DND-41 (cell line): Measurements from ENCODE around the gene CSE1L.

Experiments
- ATAC-seq: fragments of 200-7000 bp; cut with Tn5 transposase; 3 replicates; pipeline ENCODE4 v1.9.1; 2021; ENCODE audit warnings: low read depth; ENCODE audit not compliant: insufficient read depth
- DNase-seq: peaks from one replicate; pipeline ENCODE4 v3.0.0-alpha.2; 2020
- H2AFZ ChIP-seq: 2 replicates; pipeline ENCODE4 v1.6.0; 2012; ENCODE audit warnings: low read depth, low read length
- H3K27ac ChIP-seq: 2 replicates; pipeline ENCODE4 v1.5.1; 2012; ENCODE audit warnings: low read length, inconsistent platforms
- H3K27me3 ChIP-seq: fragments of 200-600 bp; sonication (generic); 2 replicates; pipeline ENCODE4 v1.6.0; 2012; ENCODE audit warnings: low read length, mild to moderate bottlenecking, inconsistent platforms; ENCODE audit not compliant: insufficient read depth, poor library complexity
- H3K36me3 ChIP-seq: 2 replicates; pipeline ENCODE4 v1.5.1; 2012; ENCODE audit warnings: low read length, inconsistent platforms; ENCODE audit not compliant: insufficient read depth
- H3K4me1 ChIP-seq: 2 replicates; pipeline ENCODE4 v1.5.1; 2012; ENCODE audit warnings: mild to moderate bottlenecking, low read length; ENCODE audit not compliant: insufficient read depth
- H3K4me2 ChIP-seq: 2 replicates; pipeline ENCODE4 v1.6.0; 2012; ENCODE audit warnings: mild to moderate bottlenecking, moderate library complexity, low read length, inconsistent platforms; ENCODE audit not compliant: insufficient read depth
- H3K4me3 ChIP-seq, 2 experiments: fragments of 200-600 bp in 1 of 2; shearing (Covaris generic) in 1 of 2; 2 replicates each; pipeline ENCODE4 v1.5.1; 2012 to 2016; ENCODE audit warnings: inconsistent platforms in 2 of 2, low read length in 2 of 2, mild to moderate bottlenecking in 2 of 2, low read depth in 1 of 2, moderate library complexity in 1 of 2
- H3K79me2 ChIP-seq: 2 replicates; pipeline ENCODE4 v1.6.0; 2012; ENCODE audit warnings: low read length, inconsistent platforms; ENCODE audit not compliant: insufficient read depth
- H3K9ac ChIP-seq: 2 replicates; pipeline ENCODE4 v1.6.0; 2012; ENCODE audit warnings: low read depth, mild to moderate bottlenecking, inconsistent platforms, low read length, moderate library complexity
- H3K9me3 ChIP-seq: 2 replicates; pipeline ENCODE4 v1.5.1; 2012; ENCODE audit warnings: low read length, moderate library complexity, mild to moderate bottlenecking, inconsistent platforms; ENCODE audit not compliant: insufficient read depth, severe bottlenecking
- H4K20me1 ChIP-seq: 2 replicates; pipeline ENCODE4 v1.6.0; 2012; ENCODE audit warnings: low read length; ENCODE audit not compliant: insufficient read depth
- EZH2 ChIP-seq: IDR thresholded peaks from 3 replicates; pipeline ENCODE4 v1.6.1; 2012; ENCODE audit warnings: borderline replicate concordance, low read depth, mild to moderate bottlenecking, moderate library complexity, low read length, inconsistent platforms; ENCODE audit not compliant: severe bottlenecking
- TF ChIP-seq, protein P1 (sequence below): IDR thresholded peaks from 2 replicates; pipeline ENCODE4 v1.5.1; 2012; ENCODE audit warnings: borderline replicate concordance, low read length, moderate library complexity, mild to moderate bottlenecking; ENCODE audit not compliant: poor library complexity, severe bottlenecking; ENCODE audit errors: extremely low read depth

The CSE1L gene

DNA sequence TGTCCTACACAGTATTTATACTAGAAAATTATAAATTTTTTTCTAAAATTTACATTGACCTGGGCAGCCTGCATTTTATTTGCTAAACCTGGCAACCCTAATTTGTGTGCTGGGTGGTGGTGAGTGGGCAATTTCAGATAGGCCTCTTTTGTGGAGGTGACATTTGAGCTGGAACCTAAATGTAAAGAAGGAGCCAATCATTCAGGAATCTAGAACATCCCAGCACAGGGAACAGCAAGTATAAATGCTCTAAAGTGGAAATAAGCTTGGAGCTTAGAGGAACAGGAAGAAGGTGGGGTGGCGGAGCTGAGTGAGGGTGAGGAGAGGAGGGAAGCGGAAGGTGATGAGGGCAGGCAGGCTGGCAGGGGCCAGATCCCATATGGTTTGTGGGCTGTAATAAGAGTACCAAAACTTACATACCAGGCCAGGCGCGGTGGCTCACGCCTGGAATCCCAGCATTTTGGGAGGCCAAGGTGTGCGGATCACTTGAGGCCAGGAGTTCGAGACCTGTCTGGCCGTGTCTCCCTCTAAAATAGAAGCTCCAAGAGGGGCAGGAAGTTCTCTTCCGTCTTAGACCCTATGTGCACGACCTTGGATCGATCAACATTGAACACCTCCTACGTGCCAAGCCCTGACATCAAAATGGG lies 549 bp upstream of the CSE1L start:
- Histone ChIP-seq H3K79me2 (peaks cover 50% of the 10 kb centered on the region), H2AFZ (peak overlapping the region; percentile 80)
- peak; percentile 23 for ATAC-seq

DNA sequence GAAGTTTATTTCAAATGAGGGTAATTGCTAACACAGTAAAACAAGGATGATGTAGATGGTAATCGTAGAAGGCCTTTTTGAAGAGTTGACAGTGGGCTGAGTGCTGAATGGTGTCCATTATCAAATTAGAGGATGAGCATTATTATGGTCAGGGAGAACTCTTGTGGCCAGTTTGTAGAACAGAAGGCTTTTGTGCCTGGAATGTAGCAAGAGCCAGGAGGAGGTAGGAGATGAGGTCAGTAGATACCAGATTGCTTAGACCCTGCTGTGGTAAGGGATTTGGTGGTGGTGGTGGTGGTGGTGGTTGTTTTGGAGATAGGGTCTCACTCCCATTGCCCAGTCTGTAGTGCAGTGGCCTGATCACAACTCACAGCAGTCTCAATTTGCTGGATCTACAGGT lies 6.2 kb downstream of the CSE1L start:
- H3K9me3 ChIP-seq = no peaks in the 10 kb centered on the region
- H4K20me1 ChIP-seq = peaks cover 96% of the 10 kb centered on the region
- no peaks in the 10 kb centered on the region for H3K27me3 ChIP-seq
- no peak overlapping the region for H3K27ac ChIP-seq
- no peak overlapping the region; a peak in 1 of 4 replicates for H3K4me3 ChIP-seq
- ATAC-seq (peak; percentile 27; the same call in 1 of the 3 replicates), DNase-seq (no peak)
- peaks cover 53% of the 10 kb centered on the region for H3K4me1 ChIP-seq
- H3K9ac ChIP-seq = no peak overlapping the region
- no peak overlapping the region for H2AFZ ChIP-seq
- peaks cover 100% of the 10 kb centered on the region for H3K79me2 ChIP-seq
- peak overlapping the region; percentile 13; the same call in 1 of the 2 replicates for H3K4me2 ChIP-seq
- peaks cover 81% of the 10 kb centered on the region for H3K36me3 ChIP-seq
- no peak for TF ChIP-seq EZH2
- TF ChIP-seq, protein P1, sequence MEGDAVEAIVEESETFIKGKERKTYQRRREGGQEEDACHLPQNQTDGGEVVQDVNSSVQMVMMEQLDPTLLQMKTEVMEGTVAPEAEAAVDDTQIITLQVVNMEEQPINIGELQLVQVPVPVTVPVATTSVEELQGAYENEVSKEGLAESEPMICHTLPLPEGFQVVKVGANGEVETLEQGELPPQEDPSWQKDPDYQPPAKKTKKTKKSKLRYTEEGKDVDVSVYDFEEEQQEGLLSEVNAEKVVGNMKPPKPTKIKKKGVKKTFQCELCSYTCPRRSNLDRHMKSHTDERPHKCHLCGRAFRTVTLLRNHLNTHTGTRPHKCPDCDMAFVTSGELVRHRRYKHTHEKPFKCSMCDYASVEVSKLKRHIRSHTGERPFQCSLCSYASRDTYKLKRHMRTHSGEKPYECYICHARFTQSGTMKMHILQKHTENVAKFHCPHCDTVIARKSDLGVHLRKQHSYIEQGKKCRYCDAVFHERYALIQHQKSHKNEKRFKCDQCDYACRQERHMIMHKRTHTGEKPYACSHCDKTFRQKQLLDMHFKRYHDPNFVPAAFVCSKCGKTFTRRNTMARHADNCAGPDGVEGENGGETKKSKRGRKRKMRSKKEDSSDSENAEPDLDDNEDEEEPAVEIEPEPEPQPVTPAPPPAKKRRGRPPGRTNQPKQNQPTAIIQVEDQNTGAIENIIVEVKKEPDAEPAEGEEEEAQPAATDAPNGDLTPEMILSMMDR = no peak

More for the DNA sequence above, 549 bp upstream of the CSE1L start:
- TF ChIP-seq EZH2 = no peak
- TF ChIP-seq, protein P1 = no peak
- Histone ChIP-seq H4K20me1 (peaks cover 35% of the 10 kb centered on the region), H3K9ac (peak overlapping the region; percentile 94), H3K27me3 (no peaks in the 10 kb centered on the region), H3K4me3 (peak overlapping the region; percentile 57 to 83), H3K4me1 (peaks cover 36% of the 10 kb centered on the region), H3K9me3 (no peaks in the 10 kb centered on the region), H3K4me2 (peak overlapping the region; percentile 85), H3K27ac (peak overlapping the region; percentile 95), H3K36me3 (peaks cover 31% of the 10 kb centered on the region)
- peak; percentile 64 for DNase-seq

DNA sequence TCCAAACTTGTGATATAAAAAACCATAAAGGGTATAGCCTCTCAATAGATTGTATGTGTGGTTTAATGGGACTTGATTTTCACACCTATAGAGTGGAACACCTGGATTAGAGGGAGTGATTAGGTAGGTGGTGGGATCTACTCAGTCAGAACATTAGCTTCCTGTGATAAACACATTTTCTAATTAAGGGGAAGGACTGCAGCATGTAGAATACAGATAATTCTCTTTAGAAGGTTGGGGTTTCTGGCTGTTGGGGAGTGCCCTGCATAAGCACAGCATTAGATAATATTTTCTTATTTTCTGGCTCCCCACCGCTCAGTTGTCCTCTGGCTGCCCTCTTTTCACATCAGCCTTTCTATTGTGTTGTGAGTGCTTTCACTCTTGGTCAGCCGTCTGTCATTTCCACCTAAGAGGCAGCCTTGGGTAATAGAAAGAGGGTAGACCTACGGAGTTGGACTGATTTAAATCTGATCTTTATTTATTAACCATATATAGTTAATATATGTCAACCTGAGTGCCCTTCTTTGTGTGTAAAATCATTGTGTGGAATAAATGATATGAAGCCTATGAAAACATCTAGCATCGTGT lies 8.0 kb downstream of the CSE1L start:
- no peaks in the 10 kb centered on the region for H3K27me3 ChIP-seq
- no peak overlapping the region for H3K4me3 ChIP-seq
- H3K9me3 ChIP-seq = no peaks in the 10 kb centered on the region
- H3K79me2 ChIP-seq = peaks cover 99% of the 10 kb centered on the region
- H3K27ac ChIP-seq = no peak overlapping the region
- peaks cover 94% of the 10 kb centered on the region for H4K20me1 ChIP-seq
- peaks cover 82% of the 10 kb centered on the region for H3K36me3 ChIP-seq
- no peak for DNase-seq
- ATAC-seq = no peak
- peak overlapping the region; percentile 19; the same call in 1 of the 2 replicates for H3K4me2 ChIP-seq
- TF ChIP-seq, protein P1 = no peak
- no peak for TF ChIP-seq EZH2
- no peak overlapping the region for H2AFZ ChIP-seq
- H3K9ac ChIP-seq = no peak overlapping the region
- peaks cover 36% of the 10 kb centered on the region for H3K4me1 ChIP-seq

DNA sequence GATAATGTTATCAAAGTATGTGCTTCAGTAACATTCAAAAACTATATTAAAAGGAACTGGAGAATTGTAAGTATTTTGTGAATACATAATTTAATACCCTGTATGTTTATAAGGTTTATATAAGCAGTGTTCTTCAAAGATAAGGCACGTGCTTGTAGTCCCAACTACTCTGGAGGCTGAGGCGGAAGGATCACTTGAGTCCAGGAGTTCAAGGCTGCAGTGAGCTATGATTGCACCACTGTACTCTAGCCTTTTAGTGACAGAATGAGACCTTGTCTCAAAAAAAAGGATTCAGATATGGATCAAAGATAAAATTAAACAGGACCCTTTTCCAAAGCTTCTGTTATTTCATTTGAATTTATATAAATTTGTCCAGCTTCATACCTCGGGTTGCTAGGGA lies 17.2 kb downstream of the CSE1L start:
- no peak overlapping the region for H2AFZ ChIP-seq
- no peaks in the 10 kb centered on the region for H3K4me1 ChIP-seq
- no peak overlapping the region for H3K4me2 ChIP-seq
- peaks cover 78% of the 10 kb centered on the region for H3K79me2 ChIP-seq
- DNase-seq (no peak), ATAC-seq (no peak)
- H3K9ac ChIP-seq = no peak overlapping the region
- no peak overlapping the region for H3K4me3 ChIP-seq
- peaks cover 53% of the 10 kb centered on the region for H4K20me1 ChIP-seq
- no peaks in the 10 kb centered on the region for H3K27me3 ChIP-seq
- H3K9me3 ChIP-seq = no peaks in the 10 kb centered on the region
- peaks cover 90% of the 10 kb centered on the region for H3K36me3 ChIP-seq
- no peak overlapping the region for H3K27ac ChIP-seq
- no peak for TF ChIP-seq EZH2
- TF ChIP-seq, protein P1 = no peak
